Uterus (tissue), 2 donors: ENCODE data around the gene HNRNPL.
"Not testable (repeated sequence)": the region's sequence is repeated elsewhere in the genome, so short reads cannot be mapped to it uniquely, and the experiment has no call there.

Experiments used
- POLR2A ChIP-seq, 2 donors: fragments of 450-650 bp; IDR thresholded peaks; one replicate each; pipeline ENCODE4 v1.6.1; 2016; ENCODE audit warnings: antibody characterized with exemption in 2 of 2, mild to moderate bottlenecking in 1 of 2, moderate library complexity in 1 of 2
- TF ChIP-seq, protein P1 (sequence below), 4 experiments: fragments of 200-600 bp in 2 of 4; fragments of 450-650 bp in 2 of 4; sonication (generic) in 2 of 4; IDR thresholded peaks; one replicate each; pipeline ENCODE4 v1.5.1; 2016 to 2019; ENCODE audit warnings: antibody characterized with exemption in 4 of 4, mild to moderate bottlenecking in 2 of 4, moderate library complexity in 1 of 4

- TF ChIP-seq, protein P1, sequence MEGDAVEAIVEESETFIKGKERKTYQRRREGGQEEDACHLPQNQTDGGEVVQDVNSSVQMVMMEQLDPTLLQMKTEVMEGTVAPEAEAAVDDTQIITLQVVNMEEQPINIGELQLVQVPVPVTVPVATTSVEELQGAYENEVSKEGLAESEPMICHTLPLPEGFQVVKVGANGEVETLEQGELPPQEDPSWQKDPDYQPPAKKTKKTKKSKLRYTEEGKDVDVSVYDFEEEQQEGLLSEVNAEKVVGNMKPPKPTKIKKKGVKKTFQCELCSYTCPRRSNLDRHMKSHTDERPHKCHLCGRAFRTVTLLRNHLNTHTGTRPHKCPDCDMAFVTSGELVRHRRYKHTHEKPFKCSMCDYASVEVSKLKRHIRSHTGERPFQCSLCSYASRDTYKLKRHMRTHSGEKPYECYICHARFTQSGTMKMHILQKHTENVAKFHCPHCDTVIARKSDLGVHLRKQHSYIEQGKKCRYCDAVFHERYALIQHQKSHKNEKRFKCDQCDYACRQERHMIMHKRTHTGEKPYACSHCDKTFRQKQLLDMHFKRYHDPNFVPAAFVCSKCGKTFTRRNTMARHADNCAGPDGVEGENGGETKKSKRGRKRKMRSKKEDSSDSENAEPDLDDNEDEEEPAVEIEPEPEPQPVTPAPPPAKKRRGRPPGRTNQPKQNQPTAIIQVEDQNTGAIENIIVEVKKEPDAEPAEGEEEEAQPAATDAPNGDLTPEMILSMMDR (IDR thresholded peaks at IDR 0.05): not testable (repeated sequence)
- not testable (repeated sequence) for TF ChIP-seq POLR2A (IDR thresholded peaks at IDR 0.05)
Observed at GRCh38 chr19:38807374-38808098, 42.2 kb downstream of the HNRNPL start.
